Measurements from ENCODE around the gene SYPL1.

SYPL1 gene

DNA sequence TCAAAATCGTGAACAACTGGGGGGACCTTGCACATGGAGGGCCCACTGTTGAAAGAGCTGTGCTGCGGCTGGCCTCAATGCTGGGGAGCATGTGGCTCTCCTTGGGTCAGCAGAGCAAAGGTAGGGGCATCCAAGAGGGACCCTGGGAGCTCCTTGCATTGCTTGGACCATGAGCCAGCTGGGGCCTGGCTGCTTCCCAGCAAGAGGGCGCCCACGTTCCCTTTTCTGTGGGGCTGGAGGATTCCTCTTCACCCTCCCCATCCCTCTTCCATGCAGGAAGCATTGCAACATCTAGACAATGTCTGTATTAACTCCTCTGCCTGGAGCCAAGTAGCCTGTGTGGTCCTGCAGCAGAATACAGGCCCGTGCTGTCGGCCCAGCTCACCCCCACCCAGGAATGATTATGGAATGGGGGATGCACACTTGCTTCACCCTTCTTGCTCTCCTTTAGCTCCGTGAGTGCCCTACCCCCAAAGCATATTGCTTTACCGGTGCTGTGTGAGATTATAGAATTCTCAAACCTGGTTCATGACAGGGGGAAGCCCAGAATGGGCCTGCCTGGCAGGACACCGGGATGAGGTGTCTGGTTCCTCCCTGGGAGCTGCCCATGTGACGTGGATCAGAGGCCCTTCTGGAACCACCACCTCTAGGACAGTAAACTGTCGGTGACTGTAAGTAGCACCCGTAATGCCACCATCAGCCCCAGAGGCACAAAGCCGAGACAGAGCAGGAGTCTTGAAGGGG, 61.9 kb downstream of the SYPL1 start:
- no peak for DNase-seq (ENCODE audit: low read depth)

DNA sequence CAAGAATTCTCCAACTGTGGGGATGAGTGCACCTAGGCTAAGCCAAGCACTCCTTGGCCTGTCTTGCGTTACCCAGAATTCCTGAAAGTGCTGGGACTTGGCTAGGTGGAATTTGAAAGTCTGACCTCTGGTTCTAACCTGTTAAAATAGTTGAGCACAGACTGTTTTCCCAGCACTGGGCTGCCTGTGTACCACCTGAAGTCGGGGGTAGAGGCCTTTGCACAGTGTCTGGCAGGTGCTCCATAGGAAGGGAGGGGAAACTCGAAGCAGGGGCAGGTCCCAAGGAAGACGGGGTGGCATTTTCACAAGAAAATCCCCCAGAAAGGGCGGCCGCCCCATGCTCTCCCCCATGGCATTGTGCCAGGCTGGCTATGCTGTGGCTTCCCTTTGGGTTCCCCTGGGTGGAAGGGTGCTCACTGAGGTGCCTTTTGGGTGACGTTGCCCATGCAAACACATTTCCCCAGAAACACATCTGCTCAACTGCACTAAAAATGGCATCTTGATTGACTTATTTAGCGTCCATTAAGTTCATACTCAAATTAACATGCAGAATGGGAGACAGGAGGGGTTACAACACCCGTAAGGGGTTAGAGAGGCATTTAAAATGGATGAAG, 62.9 kb downstream of the SYPL1 start:
- DNase-seq (ENCODE audit: low read depth), result no peak

DNA sequence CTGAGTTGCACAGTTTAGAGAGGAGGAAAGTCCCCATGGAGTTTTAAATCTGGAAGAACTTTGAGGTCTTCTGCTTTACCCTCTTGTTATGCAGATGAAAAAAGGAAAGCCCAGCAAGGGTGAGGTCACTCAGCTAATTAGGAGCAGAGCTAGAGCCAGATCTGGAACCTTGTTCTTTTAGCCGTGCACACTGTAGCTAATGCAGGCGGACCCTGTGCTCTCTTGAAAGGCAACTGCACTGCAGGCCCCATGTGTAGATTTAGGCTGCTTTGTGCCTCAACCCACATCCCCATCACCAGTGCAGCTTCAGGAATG, 63.4 kb downstream of the SYPL1 start:
- DNase-seq (ENCODE audit: low read depth), result no peak

- DNase-seq (ENCODE audit: low read depth), result no peak
Observed at GRCh38 chr7:106047818-106048705, 64.0 kb downstream of the SYPL1 start.

DNA sequence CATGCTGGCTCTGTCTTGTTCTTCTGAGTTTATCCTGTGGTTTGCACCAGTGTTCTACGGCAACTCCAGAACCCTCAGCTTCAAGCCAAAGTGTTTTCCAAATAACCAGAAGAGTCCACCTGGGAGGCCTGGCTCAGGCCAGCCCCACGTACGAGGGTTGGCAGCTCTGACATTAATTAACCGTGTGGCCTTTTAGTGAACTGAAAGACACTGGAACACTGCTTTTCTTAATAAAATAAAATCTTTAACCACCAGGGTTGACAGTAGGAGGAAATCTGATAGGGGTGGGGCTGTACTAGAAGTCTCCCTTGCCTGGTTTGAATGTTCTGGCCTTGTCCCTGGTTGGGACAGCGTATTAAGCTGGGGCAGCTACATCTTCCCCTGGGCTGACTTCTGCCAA, 64.9 kb downstream of the SYPL1 start:
- no peak for DNase-seq (ENCODE audit: low read depth)

- DNase-seq (ENCODE audit: low read depth), result no peak
Observed at GRCh38 chr7:106045586-106045985, 66.5 kb downstream of the SYPL1 start.

DNA sequence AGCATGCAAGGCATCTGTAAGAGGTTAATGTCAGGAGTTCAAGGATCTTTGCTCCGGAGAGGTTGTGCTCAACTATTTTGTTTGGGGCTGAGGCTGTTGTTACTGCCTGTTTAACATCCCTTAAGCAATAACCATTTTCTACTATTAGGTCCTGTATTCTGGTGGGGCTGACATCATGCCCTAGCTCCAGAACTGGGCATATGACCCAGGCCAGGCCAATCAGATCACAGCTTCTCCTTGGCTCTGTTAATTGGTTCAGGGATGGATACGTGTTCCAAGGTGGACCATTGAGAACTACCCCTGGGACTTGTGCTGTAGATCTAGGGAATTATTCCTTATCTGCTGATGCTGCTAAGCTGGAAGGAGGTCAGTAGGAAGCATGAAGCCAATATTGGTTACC, 67.0 kb downstream of the SYPL1 start:
- DNase-seq (ENCODE audit: low read depth), result no peak

- no peak for DNase-seq (ENCODE audit: low read depth)
Observed at GRCh38 chr7:106042196-106042611, 69.9 kb downstream of the SYPL1 start.

DNA sequence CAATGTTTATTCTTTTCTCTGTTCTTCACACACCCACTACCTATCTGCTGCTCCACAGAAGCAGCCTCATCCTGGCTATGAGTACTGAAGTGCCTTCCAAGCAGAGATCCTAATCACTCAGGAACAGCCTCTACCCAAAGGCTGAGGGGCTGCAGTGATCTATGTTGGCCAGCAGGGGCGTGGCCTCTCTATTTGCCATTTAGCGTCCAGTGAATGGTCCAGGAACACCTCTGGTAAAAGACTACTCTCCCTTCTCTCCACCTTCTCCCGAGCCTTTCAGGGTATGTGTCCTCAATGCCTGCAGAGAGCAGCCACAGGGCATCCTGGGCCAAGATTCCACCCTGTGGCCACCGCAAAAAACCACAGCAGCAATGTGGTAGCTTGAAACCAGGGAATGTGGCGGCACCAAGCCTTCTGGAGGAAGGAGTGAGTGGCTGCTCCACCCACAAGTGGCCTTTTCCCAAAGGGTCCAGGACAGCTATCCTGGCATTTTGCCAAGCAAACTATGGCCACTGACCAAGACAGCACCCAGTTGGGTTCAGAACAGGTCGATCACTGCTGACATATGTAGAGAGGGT, 70.9 kb downstream of the SYPL1 start:
- DNase-seq (ENCODE audit: low read depth), result no peak

Measured in stimulated activated CD8-positive, alpha-beta memory T cell treated with anti-CD3 and anti-CD28 coated beads, Interleukin-4, amount 100 ng/mL, for 24 hours (primary cell).